Measurements from ENCODE around the gene LRRC52.
A peak's percentile ranks its signal among the peaks of the same experiment; 100 is the strongest.
"Not testable (repeated sequence)": the region's sequence is repeated elsewhere in the genome, so short reads cannot be mapped to it uniquely, and the experiment has no call there.

Gene LRRC52

DNA sequence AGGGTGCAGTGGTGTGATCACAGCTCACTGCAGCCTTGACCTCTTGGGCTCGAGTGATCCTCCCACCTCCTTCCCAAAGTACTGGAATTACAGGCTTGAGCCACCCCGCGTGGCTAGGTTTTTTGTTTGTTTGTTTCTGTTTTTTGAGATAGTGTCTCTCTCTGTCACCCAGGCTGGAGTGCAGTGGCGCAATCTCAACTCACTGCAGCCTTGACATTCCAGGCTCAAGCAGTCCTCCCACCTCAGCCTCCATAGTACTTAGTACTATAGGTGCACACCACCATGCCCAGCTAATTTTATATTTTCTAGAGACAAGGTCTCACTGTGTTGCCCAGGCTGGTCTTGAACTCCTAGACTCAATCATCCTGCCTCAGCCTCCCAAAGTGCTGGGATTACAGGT, 47.6 kb downstream of the LRRC52 start:
- DNase-seq = not testable (repeated sequence)

DNA sequence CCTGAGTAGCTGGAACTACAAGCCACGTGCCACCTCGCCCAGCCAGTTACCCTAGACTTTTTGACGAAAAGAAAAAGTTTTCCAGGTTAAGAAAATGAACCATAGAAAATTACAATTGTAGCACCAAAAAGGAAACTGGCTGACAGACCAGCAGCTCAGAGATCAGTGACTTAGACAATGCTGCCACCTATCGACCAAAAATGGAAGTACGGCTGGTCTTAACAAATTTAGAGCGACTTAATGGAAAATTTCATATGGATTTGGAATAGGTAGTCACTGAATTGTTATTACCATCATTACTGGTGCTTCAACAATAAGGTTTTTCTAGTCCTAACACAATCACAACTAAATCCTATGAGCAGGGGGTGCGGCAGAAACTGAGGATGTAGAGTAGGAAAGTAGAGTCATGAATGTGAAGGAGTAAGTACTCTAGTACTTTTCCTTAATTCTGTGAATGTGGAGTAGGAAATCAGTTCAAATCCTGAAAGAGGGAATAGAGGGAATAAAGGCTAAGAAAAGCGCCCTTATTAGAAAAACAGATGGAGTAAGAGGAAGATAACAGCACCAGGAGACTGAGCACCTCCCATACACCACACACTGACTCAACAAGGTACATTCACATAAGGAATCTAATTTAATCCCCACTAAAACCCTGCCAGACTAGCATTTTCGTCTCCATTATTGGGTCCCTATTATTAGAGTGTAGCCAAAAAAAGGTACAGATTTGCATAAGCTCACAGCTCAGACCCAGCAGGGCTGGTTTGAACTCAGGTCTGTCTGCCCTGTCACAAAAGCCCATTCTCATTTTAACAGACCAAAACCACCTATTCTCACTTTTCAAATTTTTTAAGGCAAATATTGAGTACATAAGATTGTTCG, 49.4 kb downstream of the LRRC52 start:
- DNase-seq = peak; percentile 91

DNA sequence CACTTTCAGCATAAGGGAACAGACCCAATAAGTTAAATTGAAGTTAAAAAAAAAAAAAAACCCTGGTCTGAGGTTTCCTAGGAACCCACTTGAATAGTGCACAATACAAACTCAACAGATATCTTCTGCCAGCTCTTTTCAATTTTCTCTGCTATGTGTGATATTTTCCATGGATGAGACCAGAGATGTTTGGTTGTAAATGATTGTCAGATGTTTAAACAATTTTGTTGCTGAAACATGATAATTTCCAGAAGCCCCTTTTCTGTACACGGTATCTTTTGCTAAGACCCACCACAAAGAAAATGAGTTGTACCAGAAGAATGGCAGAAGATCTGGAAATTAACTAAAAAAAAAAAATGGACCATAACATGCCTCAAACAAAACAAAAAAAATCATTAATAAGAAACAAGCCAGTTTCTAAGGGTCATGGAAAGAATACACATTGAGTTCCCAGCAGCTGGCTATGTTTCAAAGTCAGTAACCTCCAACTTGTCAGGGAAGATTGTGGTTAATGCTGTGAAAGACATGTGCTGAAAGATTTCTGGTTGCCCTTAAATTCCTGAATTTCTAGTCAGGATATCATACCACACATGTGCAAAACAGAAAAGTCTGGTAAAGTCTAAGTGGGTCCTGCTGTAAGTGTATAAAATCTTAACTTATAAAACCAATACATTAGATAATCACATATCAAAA, 51.6 kb downstream of the LRRC52 start:
- no peak for DNase-seq

DNA sequence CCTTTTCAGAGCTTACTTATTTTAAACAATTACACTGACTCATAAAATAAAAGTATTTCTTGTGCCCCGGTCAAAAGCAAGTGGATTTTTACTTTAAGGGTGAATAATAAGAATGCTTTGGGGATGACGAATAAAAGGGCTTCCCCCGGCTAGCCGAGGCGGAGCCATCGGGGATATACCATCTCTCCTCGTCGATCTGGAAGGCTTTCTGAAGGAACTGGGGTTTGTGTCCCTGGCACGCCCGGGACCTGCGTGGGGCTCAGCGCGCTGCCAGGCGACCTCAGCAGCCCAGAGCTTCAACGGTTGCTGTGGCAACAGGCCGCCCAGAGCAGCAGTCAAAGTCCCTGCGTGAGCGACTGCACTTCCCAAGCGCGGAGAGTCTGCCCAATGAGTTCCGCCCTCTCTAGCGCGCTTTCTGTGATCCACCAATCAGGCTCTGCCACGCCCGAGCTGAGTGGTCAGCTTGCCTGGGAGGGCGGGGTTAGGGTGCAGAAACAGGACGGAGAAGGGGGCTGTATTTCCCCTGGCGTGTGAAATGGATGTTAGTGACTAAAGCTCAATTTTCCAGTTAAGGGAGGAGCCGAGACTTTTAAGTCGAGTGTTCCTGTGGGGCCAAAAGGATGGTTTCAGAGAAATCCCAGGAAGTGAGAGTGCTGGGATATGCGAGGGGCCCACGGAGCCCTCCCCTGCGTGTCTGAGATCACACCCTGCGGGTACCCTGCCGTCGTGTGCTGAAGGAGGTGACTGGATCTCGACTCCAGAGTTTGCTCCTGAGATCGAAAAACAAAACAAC, 54.3 kb downstream of the LRRC52 start:
- peak; percentile 97 for DNase-seq

DNA sequence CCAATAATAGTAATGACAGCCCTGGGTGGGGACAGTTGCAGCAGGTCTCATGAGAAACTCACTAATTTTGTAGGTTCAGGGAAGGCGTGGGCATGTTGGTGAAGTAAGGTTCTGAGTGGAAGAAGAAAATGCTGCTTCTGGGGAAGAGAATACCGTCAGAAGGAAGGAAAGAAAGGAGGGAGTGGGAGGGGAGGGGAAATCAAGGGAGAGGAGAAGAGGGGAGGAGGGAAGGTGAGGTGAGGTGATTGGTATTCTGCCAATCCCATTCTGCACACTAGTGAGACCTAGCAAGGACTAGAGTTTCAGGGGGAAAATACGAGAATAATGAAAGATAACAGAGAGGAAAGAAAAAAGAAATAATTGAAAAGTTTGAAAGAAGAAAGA, 54.9 kb downstream of the LRRC52 start:
- DNase-seq = no peak

DNA sequence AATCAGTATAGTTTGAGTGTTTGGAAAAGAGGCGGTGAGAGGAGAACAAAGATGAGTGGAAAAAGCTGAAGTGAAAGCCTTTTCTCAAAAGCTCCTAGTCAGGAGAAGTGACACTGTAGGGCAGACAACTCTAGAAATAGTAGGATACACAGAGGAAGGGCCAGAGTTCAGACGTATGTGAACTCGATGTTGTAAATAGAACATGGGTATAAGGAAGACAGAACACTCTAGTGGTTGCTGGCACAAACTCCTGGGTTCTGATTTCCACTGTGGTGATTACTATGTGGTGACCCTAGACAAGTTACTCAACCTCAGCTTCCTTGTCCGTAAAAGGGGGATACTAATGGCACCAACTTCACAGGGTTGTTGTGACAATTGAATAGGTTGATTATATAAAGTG, 57.0 kb downstream of the LRRC52 start:
- DNase-seq = no peak

DNA sequence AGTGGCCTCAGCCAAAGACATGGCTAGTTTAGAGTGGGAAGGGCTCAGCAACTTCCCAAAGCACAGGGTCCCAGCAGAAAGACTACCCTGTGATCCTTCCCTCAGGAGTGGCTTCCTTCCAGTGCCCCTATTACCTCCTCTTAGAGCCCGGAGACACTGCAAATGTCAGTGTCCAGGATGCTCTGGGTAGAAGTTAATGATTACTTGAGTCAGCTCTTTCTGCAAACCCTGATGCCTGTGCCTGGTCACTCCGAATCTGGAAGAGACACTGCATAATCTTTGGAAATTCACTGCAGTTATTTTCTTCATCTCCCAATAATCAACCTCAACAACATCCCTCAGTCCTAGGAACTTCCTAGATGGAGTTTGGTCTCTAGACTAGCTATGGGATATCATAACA, 60.0 kb downstream of the LRRC52 start:
- DNase-seq = no peak

DNA sequence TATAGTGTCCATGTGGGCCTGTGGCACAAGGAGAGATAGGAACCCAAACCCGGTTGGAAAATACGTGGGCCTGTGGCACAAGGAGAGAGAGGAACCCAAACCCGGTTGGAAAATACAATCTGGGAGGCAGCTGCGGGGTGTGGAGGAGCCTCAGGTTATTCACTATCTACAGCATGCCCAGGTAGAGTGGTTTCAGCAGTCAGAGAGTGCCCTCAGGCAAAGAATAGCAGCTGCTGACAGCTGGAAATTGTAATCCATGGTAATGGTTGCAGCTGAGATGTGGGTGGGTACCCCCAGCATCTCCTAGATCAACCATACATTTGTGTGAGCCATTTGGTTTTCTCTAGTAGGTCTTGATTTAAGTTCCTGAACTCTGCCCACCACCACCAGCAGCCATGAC, 61.4 kb downstream of the LRRC52 start:
- DNase-seq = no peak

DNA sequence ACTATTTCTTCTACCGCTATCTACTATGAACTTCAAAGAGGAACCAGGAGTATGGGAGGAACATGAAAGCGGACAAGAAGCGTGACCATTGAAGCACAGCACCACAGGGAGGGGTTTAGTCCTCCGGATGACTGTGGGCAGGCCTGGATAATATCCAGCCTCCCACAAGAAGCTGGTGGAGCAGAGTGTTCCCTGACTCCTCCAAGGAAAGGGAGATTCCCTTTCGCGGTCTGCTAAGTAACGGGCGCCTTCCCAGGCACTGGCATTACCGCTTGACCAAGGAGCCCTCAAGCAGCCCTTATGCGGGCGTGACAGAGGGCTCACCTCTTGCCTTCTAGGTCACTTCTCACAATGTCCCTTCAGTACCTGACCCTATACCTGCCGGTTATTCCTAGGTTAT, 62.9 kb downstream of the LRRC52 start:
- DNase-seq = not testable (repeated sequence)

DNA sequence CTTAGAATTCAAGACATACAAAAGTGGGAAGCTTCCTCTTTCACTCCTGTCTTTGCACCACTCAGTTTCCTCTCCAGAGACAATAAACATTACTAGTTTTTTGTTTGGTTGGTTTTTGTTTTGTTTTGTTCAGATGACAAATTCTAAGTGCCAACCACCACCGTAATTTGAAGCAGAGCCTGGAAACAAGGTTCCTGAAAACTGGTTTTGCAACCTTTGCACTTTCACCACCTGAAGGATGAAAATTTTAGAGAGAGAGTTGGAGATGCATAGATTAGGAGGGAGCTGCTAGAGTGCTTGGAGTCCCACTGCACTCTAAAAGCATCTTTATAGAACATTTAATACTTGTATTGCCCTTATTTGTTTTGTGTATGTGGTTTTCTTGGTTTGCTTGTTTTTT, 67.1 kb downstream of the LRRC52 start:
- no peak for DNase-seq

DNA sequence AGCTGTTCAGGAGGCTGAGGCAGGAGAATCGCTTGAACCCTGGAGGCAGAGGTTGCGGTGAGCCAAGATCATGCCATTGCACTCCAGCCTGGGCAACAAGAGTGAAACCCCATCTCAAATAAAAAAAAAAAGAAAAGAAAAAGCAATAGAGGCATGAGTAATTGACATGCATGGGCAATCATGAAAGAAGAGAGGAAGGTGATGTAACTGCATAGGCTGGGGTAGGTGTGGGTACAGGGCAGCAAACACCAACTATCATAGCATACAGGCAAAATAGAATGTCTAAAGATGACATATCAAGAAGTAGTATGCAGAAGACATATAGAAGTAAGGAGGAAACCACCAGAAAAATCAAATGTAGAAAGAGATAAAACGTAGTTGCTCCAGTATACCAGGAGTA, 68.3 kb downstream of the LRRC52 start:
- DNase-seq = no peak

All from stimulated activated CD8-positive, alpha-beta memory T cell treated with anti-CD3 and anti-CD28 coated beads, Interleukin-4, amount 100 ng/mL, for 48 hours (primary cell).